Endodermal cell (in vitro differentiated cells): ENCODE results near the gene CENPX. TPM values are rescaled to one million over a fixed set of nuclear protein-coding genes. Genes with fewer than 3 reads are reported as not detected.
A peak's percentile ranks its signal among the peaks of the same experiment; 100 is the strongest.

Source experiments
- DNase-seq: peaks from one replicate; pipeline ENCODE4 v3.0.0-alpha.2; 2017
- H3K27ac ChIP-seq: 2 replicates; pipeline ENCODE4 v1.5.1; 2013; ENCODE audit warnings: mild to moderate bottlenecking, low read depth, low read length, moderate library complexity
- H3K27me3 ChIP-seq: 2 replicates; pipeline ENCODE4 v1.6.1; 2013; ENCODE audit warnings: mild to moderate bottlenecking, low read length, moderate library complexity; ENCODE audit not compliant: insufficient read depth, control insufficient read depth, poor library complexity, severe bottlenecking
- H3K36me3 ChIP-seq: 2 replicates; pipeline ENCODE4 v1.7.0; 2013; ENCODE audit warnings: mild to moderate bottlenecking, low read length, moderate library complexity; ENCODE audit not compliant: control insufficient read depth, insufficient read depth
- H3K4me1 ChIP-seq: one replicate; pipeline ENCODE4 v1.7.0; 2013; ENCODE audit warnings: low read length; ENCODE audit not compliant: control insufficient read depth, insufficient read depth
- H3K4me3 ChIP-seq: 2 replicates; pipeline ENCODE4 v1.5.1; 2013; ENCODE audit warnings: mild to moderate bottlenecking, low read length, moderate library complexity
- H3K9ac ChIP-seq: 2 replicates; pipeline ENCODE4 v1.6.1; 2013; ENCODE audit warnings: mild to moderate bottlenecking, low read length, moderate library complexity; ENCODE audit not compliant: poor library complexity, severe bottlenecking; ENCODE audit errors: extremely low read depth
- H3K9me3 ChIP-seq: 2 replicates; pipeline ENCODE4 v1.6.1; 2013; ENCODE audit warnings: mild to moderate bottlenecking, low read length, moderate library complexity; ENCODE audit not compliant: control insufficient read depth
- H3K27ac Mint-ChIP-seq: 2 replicates; pipeline ENCODE4 v1.8.0; 2020; ENCODE audit warnings: mixed read lengths
- H3K27me3 Mint-ChIP-seq: 2 replicates; pipeline ENCODE4 v1.8.0; 2021; ENCODE audit warnings: mild to moderate bottlenecking, mixed read lengths; ENCODE audit not compliant: insufficient read depth
- H3K36me3 Mint-ChIP-seq: 2 replicates; pipeline ENCODE4 v1.8.0; 2020; ENCODE audit warnings: low read depth, mixed read lengths
- H3K4me1 Mint-ChIP-seq: 2 replicates; pipeline ENCODE4 v1.8.0; 2020; ENCODE audit warnings: mixed read lengths
- H3K4me3 Mint-ChIP-seq: 2 replicates; pipeline ENCODE4 v1.8.0; 2020; ENCODE audit warnings: mild to moderate bottlenecking, moderate library complexity, mixed read lengths
- H3K9me3 Mint-ChIP-seq: 2 replicates; pipeline ENCODE4 v1.8.0; 2020; ENCODE audit warnings: mild to moderate bottlenecking, mixed read lengths
- CTCF ChIP-seq: fragments of 200-600 bp; sonication (generic); conservative IDR thresholded peaks from 2 replicates; pipeline ENCODE4 v1.5.0; 2021; ENCODE audit warnings: antibody characterized with exemption, mild to moderate bottlenecking
- WGBS, 2 experiments: methylation state at CpG; one replicate each; pipeline versions ENCODE4 v1.1.5 to v1.1.7; 2013; ENCODE audit warnings: missing lambda C conversion rate in 2 of 2, mixed read lengths in 1 of 2; ENCODE audit not compliant: insufficient coverage in 1 of 2, insufficient read length in 1 of 2; 5-methylcytosine and 5-hydroxymethylcytosine counted together
- total RNA-seq, 2 donors: library from RNA; stranded (reverse); fragmentation: NEBNext Ultra II Directional in 1 of 2; extraction: Animal tissue kit (Norgen Biotek cat#: 25700) in 1 of 2; gene quantifications; 2 replicates in 1 of 2; 3 replicates in 1 of 2; pipeline ENCODE4 v1.2.1, GENCODE V29; 2021

CENPX gene
- total RNA-seq, 2 donors from 2014 or later: 80.0 to 85.0 TPM

GRCh38 chr17:82019690-82020571 is 2.7 kb downstream of the CENPX start:
- Mint-ChIP-seq H3K9me3 (no peaks in the 10 kb centered on the region), H3K4me3 (no peak overlapping the region), H3K27me3 (no peaks in the 10 kb centered on the region), H3K27ac (no peak overlapping the region), H3K4me1 (peaks cover 10% of the 10 kb centered on the region), H3K36me3 (peaks cover 8% of the 10 kb centered on the region)
- Histone ChIP-seq H3K27ac (no peak overlapping the region), H3K27me3 (no peaks in the 10 kb centered on the region), H3K4me1 (peaks cover 4% of the 10 kb centered on the region), H3K9ac (no peak overlapping the region), H3K36me3 (peaks cover 7% of the 10 kb centered on the region), H3K9me3 (no peaks in the 10 kb centered on the region), H3K4me3 (no peak overlapping the region)
- peak; percentile 97 for DNase-seq
- TF ChIP-seq CTCF: peak; percentile 93
- 68 to 71% methylated on average over 12 to 34 of the region's 34 CpGs for WGBS, 2 experiments

GRCh38 chr17:82018989-82019689 is 3.5 kb downstream of the CENPX start:
- WGBS, 2 experiments: 95 to 97% methylated on average over 16 to 33 of the region's 33 CpGs

More at GRCh38 chr17:82018989-82019689, 3.5 kb downstream of the CENPX start:
- Mint-ChIP-seq H3K36me3 (peaks cover 8% of the 10 kb centered on the region), H3K4me3 (no peak overlapping the region), H3K9me3 (no peaks in the 10 kb centered on the region), H3K27me3 (no peaks in the 10 kb centered on the region), H3K27ac (no peak overlapping the region), H3K4me1 (peaks cover 8% of the 10 kb centered on the region)
- peaks cover 7% of the 10 kb centered on the region for H3K36me3 ChIP-seq
- no peak for TF ChIP-seq CTCF
- DNase-seq: no peak
- H3K4me3 ChIP-seq: no peak overlapping the region
- peak overlapping the region; percentile 47 for H3K27ac ChIP-seq
- H3K27me3 ChIP-seq: no peaks in the 10 kb centered on the region
- H3K9ac ChIP-seq: no peak overlapping the region
- H3K9me3 ChIP-seq: no peaks in the 10 kb centered on the region
- peaks cover 1% of the 10 kb centered on the region for H3K4me1 ChIP-seq
